ENCODE measurements around the gene ITPKB.

GRCh38 chr1:226722240-226722900 lies 16.7 kb downstream of the ITPKB start:
- no peak for TF ChIP-seq EGR1 (IDR thresholded peaks at IDR 0.05)
- no peak for TF ChIP-seq YY1 (IDR thresholded peaks at IDR 0.05; ENCODE audit: low read depth)
- TF ChIP-seq EP300 (IDR thresholded peaks at IDR 0.05; ENCODE audit: borderline replicate concordance): no peak
- TF ChIP-seq TAF1 (IDR thresholded peaks at IDR 0.05; ENCODE audit: low read depth): no peak
- no peak for TF ChIP-seq CEBPB (IDR thresholded peaks at IDR 0.05)
- TF ChIP-seq, protein P1, sequence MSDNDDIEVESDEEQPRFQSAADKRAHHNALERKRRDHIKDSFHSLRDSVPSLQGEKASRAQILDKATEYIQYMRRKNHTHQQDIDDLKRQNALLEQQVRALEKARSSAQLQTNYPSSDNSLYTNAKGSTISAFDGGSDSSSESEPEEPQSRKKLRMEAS (IDR thresholded peaks at IDR 0.05): no peak
- TF ChIP-seq NFIC (IDR thresholded peaks at IDR 0.05): no peak
- TF ChIP-seq CREB1 (IDR thresholded peaks at IDR 0.05; ENCODE audit: low read depth): no peak
- TF ChIP-seq, protein P2, sequence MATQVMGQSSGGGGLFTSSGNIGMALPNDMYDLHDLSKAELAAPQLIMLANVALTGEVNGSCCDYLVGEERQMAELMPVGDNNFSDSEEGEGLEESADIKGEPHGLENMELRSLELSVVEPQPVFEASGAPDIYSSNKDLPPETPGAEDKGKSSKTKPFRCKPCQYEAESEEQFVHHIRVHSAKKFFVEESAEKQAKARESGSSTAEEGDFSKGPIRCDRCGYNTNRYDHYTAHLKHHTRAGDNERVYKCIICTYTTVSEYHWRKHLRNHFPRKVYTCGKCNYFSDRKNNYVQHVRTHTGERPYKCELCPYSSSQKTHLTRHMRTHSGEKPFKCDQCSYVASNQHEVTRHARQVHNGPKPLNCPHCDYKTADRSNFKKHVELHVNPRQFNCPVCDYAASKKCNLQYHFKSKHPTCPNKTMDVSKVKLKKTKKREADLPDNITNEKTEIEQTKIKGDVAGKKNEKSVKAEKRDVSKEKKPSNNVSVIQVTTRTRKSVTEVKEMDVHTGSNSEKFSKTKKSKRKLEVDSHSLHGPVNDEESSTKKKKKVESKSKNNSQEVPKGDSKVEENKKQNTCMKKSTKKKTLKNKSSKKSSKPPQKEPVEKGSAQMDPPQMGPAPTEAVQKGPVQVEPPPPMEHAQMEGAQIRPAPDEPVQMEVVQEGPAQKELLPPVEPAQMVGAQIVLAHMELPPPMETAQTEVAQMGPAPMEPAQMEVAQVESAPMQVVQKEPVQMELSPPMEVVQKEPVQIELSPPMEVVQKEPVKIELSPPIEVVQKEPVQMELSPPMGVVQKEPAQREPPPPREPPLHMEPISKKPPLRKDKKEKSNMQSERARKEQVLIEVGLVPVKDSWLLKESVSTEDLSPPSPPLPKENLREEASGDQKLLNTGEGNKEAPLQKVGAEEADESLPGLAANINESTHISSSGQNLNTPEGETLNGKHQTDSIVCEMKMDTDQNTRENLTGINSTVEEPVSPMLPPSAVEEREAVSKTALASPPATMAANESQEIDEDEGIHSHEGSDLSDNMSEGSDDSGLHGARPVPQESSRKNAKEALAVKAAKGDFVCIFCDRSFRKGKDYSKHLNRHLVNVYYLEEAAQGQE (IDR thresholded peaks at IDR 0.05; ENCODE audit: low read depth): no peak
